CD4-positive, alpha-beta T cell treated with Interleukin-12 subunit alpha and Interleukin-12 subunit beta, for 1 hour (primary cell): ENCODE data around the gene HEG1.
A peak's percentile ranks its signal among the peaks of the same experiment; 100 is the strongest.

Experiments
- DNase-seq: peaks from one replicate; pipeline ENCODE4 v3.0.0-alpha.2; 2020

HEG1 gene

GRCh38 chr3:125006291-125006731, 49.5 kb downstream of the HEG1 start:
- no peak for DNase-seq

GRCh38 chr3:125005676-125006075, 50.1 kb downstream of the HEG1 start:
- DNase-seq: no peak

- DNase-seq: no peak
Observed at GRCh38 chr3:125005222-125005621, 50.6 kb downstream of the HEG1 start.

- DNase-seq: no peak
Observed at GRCh38 chr3:125003859-125004595, 51.8 kb downstream of the HEG1 start.

GRCh38 chr3:125003369-125003853, 52.4 kb downstream of the HEG1 start:
- DNase-seq: no peak

- DNase-seq: peak; percentile 12
Observed at GRCh38 chr3:125002414-125003368, 53.1 kb downstream of the HEG1 start.

GRCh38 chr3:125001557-125002413, 54.0 kb downstream of the HEG1 start:
- DNase-seq: no peak

GRCh38 chr3:125000661-125001060, 55.1 kb downstream of the HEG1 start:
- no peak for DNase-seq

GRCh38 chr3:124999897-125000435, 55.8 kb downstream of the HEG1 start:
- no peak for DNase-seq

GRCh38 chr3:124999317-124999716, 56.5 kb downstream of the HEG1 start:
- DNase-seq: no peak

- no peak for DNase-seq
Observed at GRCh38 chr3:124998247-124998630, 57.6 kb downstream of the HEG1 start.

- DNase-seq: no peak
Observed at GRCh38 chr3:124997303-124998246, 58.2 kb downstream of the HEG1 start.

- DNase-seq: peak; percentile 59
Observed at GRCh38 chr3:124995460-124995994, 60.3 kb downstream of the HEG1 start.

GRCh38 chr3:124993466-124993865, 62.3 kb downstream of the HEG1 start:
- no peak for DNase-seq

GRCh38 chr3:124992041-124992440, 63.8 kb downstream of the HEG1 start:
- no peak for DNase-seq

GRCh38 chr3:124986192-124987143, 69.3 kb downstream of the HEG1 start:
- DNase-seq: no peak

GRCh38 chr3:124985349-124985748, 70.4 kb downstream of the HEG1 start:
- no peak for DNase-seq

GRCh38 chr3:124984754-124985153, 71.0 kb downstream of the HEG1 start:
- no peak for DNase-seq

GRCh38 chr3:124982855-124983254, 72.9 kb downstream of the HEG1 start:
- DNase-seq: no peak

- no peak for DNase-seq
Observed at GRCh38 chr3:124981472-124981871, 74.3 kb downstream of the HEG1 start.
